Suprapubic skin (tissue), 4 donors: Measurements from ENCODE around the gene AKAP8L.

Source experiments
- POLR2A ChIP-seq, 2 donors: fragments of 450-650 bp; IDR thresholded peaks; one replicate each; pipeline ENCODE4 v1.6.1; 2017; ENCODE audit warnings: antibody characterized with exemption in 2 of 2, mild to moderate bottlenecking in 2 of 2, moderate library complexity in 2 of 2
- POLR2AphosphoS5 ChIP-seq, 3 donors: sonication (generic); formaldehyde crosslinking; IDR thresholded peaks; one replicate each; pipeline ENCODE4 v1.6.1; 2017; ENCODE audit warnings: antibody characterized with exemption in 3 of 3
- TF ChIP-seq, protein P1 (sequence below), 2 donors: fragments of 200-600 bp in 1 of 2; fragments of 450-650 bp in 1 of 2; sonication (generic) in 1 of 2; IDR thresholded peaks; one replicate each; pipeline ENCODE4 v1.5.1; 2016 to 2019; ENCODE audit warnings: antibody characterized with exemption in 2 of 2, mild to moderate bottlenecking in 1 of 2, moderate library complexity in 1 of 2

DNA sequence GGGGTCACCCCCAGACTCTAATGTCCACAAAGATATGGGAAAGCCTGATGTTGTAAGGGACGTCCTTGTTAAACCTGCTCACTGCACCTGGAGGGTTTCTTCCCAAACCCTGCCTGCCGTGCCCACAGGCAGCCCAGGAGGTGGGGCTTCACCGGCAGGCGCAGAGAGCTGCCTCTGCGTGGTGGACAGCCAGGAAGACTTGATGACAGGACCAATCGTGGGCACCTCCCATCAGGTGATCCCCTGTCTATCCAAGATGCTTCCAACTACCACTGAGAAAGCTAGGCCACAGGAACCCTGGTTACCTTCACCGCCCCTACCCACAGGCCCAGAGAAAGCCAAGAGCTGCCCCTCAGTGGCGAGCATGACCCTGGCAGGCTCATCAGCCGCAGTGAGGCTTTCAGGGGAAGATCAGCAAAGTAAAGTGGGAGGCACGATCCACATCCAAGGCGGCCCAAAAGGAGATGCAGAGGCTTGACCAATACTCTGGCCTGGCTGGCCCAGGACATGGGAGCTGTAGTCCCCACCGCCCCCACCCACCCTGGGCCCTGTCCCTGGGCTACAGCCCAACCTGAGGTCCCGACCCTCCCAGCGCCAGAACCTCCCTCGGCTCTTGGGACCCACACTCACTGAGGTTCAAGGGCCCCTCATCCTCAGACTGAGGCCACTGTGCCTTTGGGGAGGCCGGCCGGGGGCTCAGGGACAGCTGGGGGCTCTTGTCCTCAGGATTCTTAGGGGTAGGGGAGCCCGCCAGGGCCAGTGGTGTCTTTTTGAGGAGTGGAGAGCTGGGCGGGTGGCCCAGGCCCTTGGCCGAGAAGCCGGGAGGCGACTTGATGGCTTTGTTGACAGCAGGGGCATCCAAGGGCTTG lies 10.4 kb upstream of the AKAP8L start:
- TF ChIP-seq, protein P1, sequence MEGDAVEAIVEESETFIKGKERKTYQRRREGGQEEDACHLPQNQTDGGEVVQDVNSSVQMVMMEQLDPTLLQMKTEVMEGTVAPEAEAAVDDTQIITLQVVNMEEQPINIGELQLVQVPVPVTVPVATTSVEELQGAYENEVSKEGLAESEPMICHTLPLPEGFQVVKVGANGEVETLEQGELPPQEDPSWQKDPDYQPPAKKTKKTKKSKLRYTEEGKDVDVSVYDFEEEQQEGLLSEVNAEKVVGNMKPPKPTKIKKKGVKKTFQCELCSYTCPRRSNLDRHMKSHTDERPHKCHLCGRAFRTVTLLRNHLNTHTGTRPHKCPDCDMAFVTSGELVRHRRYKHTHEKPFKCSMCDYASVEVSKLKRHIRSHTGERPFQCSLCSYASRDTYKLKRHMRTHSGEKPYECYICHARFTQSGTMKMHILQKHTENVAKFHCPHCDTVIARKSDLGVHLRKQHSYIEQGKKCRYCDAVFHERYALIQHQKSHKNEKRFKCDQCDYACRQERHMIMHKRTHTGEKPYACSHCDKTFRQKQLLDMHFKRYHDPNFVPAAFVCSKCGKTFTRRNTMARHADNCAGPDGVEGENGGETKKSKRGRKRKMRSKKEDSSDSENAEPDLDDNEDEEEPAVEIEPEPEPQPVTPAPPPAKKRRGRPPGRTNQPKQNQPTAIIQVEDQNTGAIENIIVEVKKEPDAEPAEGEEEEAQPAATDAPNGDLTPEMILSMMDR (IDR thresholded peaks at IDR 0.05), result no peak
- TF ChIP-seq POLR2A (IDR thresholded peaks at IDR 0.05) (no peak), POLR2AphosphoS5 (IDR thresholded peaks at IDR 0.05) (no peak)
